Peyer's patch (tissue), 4 donors: ENCODE data around the gene PYGM. TPM values are rescaled to one million over a fixed set of nuclear protein-coding genes. Genes with fewer than 3 reads are reported as not detected.
A peak's percentile ranks its signal among the peaks of the same experiment; 100 is the strongest.

ENCODE experiments used
- DNase-seq, 3 donors: peaks; one replicate each; pipeline ENCODE4 v3.0.0-alpha.2; 2017 to 2019
- H3K27ac ChIP-seq, 4 donors: fragments of 200-600 bp; sonication (generic); one replicate each; pipeline ENCODE4 v1.5.1; 2016 to 2019
- H3K27me3 ChIP-seq, 2 donors: fragments of 200-600 bp; sonication (generic); one replicate each; pipeline ENCODE4 v1.5.1; 2019
- H3K36me3 ChIP-seq, 3 donors: fragments of 200-600 bp; sonication (generic); one replicate each; pipeline ENCODE4 v1.5.1; 2016 to 2019
- H3K4me1 ChIP-seq, 4 donors: fragments of 200-600 bp; sonication (generic); one replicate each; pipeline ENCODE4 v1.5.1; 2016 to 2019
- H3K4me3 ChIP-seq, 4 donors: fragments of 200-600 bp; sonication (generic); 1 replicate in 3 of 4; 2 replicates in 1 of 4; pipeline ENCODE4 v1.5.1; 2016 to 2019; ENCODE audit warnings: mild to moderate bottlenecking in 1 of 4
- H3K9me3 ChIP-seq, 4 donors: fragments of 200-600 bp; sonication (generic); one replicate each; pipeline ENCODE4 v1.5.1; 2016 to 2019; ENCODE audit warnings: mild to moderate bottlenecking in 1 of 4
- CTCF ChIP-seq, 6 experiments: fragments of 450-650 bp in 4 of 6; fragments of 200-600 bp in 2 of 6; sonication (generic) in 1 of 6; IDR thresholded peaks; one replicate each; pipeline ENCODE4 v1.5.1; 2017 to 2019; ENCODE audit warnings: antibody characterized with exemption in 6 of 6, mild to moderate bottlenecking in 3 of 6, moderate library complexity in 1 of 6
- POLR2A ChIP-seq, 2 donors: fragments of 450-650 bp; IDR thresholded peaks; one replicate each; pipeline ENCODE4 v1.5.1; 2017; ENCODE audit warnings: antibody characterized with exemption in 2 of 2, mild to moderate bottlenecking in 2 of 2, moderate library complexity in 2 of 2
- total RNA-seq, 4 donors: library from RNA; depleted of rRNA; stranded (reverse); fragments of >200 nt; gene quantifications; one replicate each; pipeline ENCODE4 v1.1.0, GENCODE V29; 2016

The PYGM gene
- total RNA-seq, 4 donors from 2014 or later: 2.4 to 5.0 (median 2.5) TPM; not detected in 1

DNA sequence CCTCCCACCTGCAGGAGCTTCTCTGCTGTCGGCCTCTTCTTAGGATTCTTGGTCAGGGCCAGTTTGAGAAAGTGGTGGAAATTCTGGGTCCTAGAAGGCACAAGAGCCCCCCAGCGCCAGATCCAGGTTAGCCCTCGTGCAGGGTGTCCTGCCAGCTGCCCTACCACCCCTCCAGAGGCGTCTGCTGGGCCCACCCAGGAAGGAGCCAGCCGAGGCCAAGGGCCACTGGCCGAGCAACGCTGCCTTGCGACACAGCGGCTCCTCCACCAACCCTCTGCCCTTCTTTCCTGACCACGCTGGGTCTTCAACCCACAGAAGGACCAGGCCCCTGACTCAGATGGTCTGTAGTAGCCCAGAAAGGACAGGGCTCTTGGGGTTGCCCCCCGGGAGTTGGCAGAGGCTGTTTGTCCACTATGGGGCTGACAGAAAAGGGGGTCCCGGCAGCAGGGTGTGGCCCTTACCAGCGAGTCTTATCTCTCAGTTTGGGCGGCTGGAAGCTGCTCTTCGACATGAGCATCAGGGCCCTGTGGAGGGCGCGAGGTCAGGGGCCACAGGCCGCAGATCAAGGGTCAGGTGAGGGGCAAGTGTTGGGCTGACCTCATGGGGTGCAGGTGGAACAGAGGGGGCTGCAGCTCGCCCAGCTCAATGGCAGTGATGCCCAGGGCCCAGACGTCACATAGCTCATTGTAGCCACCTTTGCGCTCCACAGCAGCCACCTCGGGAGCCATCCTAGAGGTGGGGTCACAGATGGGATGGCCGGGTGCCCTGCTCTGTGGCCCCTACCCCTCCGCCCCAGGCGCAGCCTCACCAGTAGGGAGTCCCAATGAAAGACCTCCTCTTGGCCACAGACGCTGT, 40.8 kb upstream of the PYGM start:
- H3K27ac ChIP-seq: peak overlapping the region in 2 of 4 donors; percentile 79 to 96
- no peak for DNase-seq
- H3K4me1 ChIP-seq: peaks cover 0 to 29% (median 20%) of the 10 kb centered on the region in 4 donors
- no peak overlapping the region for H3K4me3 ChIP-seq
- H3K36me3 ChIP-seq: peaks cover 0 to 26% (median 0%) of the 10 kb centered on the region in 3 donors
- TF ChIP-seq POLR2A (IDR thresholded peaks at IDR 0.05) (no peak), CTCF (IDR thresholded peaks at IDR 0.05) (no peak)
- no peaks in the 10 kb centered on the region for H3K9me3 ChIP-seq
- H3K27me3 ChIP-seq: no peaks in the 10 kb centered on the region

DNA sequence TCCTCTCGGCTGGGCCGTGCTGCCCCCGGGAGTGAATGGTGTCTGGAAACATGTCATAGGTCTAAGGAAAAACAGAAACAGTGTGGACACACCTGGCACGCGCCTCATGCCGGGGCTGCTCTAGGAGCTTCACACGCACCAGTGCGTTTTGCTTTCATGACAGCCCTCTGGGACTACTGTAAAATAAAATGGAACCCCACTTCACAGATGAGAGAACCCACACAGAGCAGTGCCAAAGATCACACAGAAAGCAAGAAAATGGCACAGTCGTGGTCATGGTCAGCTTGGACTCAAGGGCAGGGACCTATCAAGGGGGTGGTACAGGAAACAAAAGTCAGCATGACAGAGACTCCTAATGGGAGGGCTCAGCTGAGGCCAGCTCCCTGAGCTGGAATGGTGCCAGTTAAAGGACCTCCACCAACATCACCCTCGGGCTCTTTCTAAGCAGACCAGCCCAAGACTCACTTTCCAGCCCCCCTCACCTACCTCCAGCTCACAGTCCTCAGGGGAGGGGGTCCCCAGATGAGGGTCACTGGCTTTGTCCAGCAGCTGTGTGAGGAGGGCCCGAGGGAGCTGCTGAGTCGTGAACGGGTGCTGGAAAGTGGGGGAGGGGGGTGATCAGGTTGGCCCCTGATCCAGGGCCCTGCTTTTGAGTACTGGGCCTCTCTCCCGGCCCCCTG, 40.0 kb upstream of the PYGM start:
- Histone ChIP-seq H3K9me3 (no peaks in the 10 kb centered on the region), H3K27ac (peak overlapping the region in 1 of 4 donors; percentile 96), H3K36me3 (peaks cover 0 to 19% (median 0%) of the 10 kb centered on the region in 3 donors), H3K4me3 (no peak overlapping the region), H3K27me3 (no peaks in the 10 kb centered on the region), H3K4me1 (peaks cover 0 to 29% (median 20%) of the 10 kb centered on the region in 4 donors)
- no peak for TF ChIP-seq POLR2A (IDR thresholded peaks at IDR 0.05)
- no peak for TF ChIP-seq CTCF (IDR thresholded peaks at IDR 0.05)
- DNase-seq: peak in 1 of 3 donors; percentile 66

GRCh38 chr11:64799256-64799622, 39.5 kb upstream of the PYGM start:
- Histone ChIP-seq H3K4me1 (peaks cover 0 to 29% (median 20%) of the 10 kb centered on the region in 4 donors), H3K27ac (peak overlapping the region in 1 of 4 donors; percentile 96), H3K36me3 (peaks cover 0 to 14% (median 0%) of the 10 kb centered on the region in 3 donors), H3K9me3 (no peaks in the 10 kb centered on the region), H3K4me3 (no peak overlapping the region), H3K27me3 (no peaks in the 10 kb centered on the region)
- no peak for DNase-seq
- TF ChIP-seq CTCF (IDR thresholded peaks at IDR 0.05): no peak
- TF ChIP-seq POLR2A (IDR thresholded peaks at IDR 0.05): no peak

GRCh38 chr11:64796757-64797541, 37.2 kb upstream of the PYGM start:
- H3K36me3 ChIP-seq: peaks cover 0 to 14% (median 0%) of the 10 kb centered on the region in 3 donors
- H3K4me3 ChIP-seq: no peak overlapping the region
- peak in 1 of 3 donors; percentile 39 for DNase-seq
- H3K27me3 ChIP-seq: no peaks in the 10 kb centered on the region
- peaks cover 0 to 17% (median 9%) of the 10 kb centered on the region in 4 donors for H3K4me1 ChIP-seq
- TF ChIP-seq CTCF (IDR thresholded peaks at IDR 0.05): no peak
- H3K9me3 ChIP-seq: no peaks in the 10 kb centered on the region
- no peak overlapping the region for H3K27ac ChIP-seq

DNA sequence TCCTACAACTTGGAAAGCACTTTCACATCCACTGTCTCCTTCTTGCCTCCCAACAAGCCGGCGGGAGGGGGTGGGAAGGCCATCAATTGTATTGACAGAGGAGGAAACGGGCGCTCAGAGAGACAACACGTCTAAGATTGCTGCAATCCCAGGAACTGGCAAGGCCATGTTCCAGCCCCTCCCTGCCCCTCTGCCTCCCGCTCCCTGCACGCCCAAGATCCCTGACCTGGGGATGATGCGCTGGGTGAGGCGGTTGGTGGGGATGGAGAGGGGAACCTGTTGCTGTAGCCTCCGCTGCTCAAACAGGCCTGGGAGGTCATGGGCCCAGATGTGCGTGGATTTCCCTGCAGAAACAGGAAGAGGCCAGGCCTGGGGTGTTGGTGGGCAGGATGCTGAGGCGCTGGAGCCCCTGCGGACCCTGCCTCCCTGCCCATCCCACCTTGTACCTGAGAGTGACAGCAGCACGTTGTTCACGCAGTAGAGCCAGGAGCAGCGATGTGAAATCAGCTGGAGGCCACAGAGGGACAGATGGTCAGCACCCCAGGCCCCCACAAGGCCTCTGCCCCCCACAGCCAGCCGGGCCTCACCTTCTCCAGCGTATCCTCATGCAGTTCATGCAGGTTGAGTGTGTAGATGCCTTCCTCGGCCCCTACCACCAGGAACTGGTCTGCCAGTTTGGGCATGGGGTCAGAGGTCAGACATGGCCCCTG, 36.4 kb upstream of the PYGM start:
- Histone ChIP-seq H3K27me3 (no peaks in the 10 kb centered on the region), H3K4me1 (peaks cover 0 to 11% (median 8%) of the 10 kb centered on the region in 4 donors), H3K9me3 (no peaks in the 10 kb centered on the region), H3K27ac (no peak overlapping the region), H3K4me3 (no peak overlapping the region), H3K36me3 (peaks cover 0 to 14% (median 0%) of the 10 kb centered on the region in 3 donors)
- no peak for DNase-seq
- TF ChIP-seq POLR2A (IDR thresholded peaks at IDR 0.05): no peak
- no peak for TF ChIP-seq CTCF (IDR thresholded peaks at IDR 0.05)
